Thymus (tissue), 11 donors: ENCODE results near the gene SRP72. TPM values are rescaled to one million over a fixed set of nuclear protein-coding genes. Genes with fewer than 3 reads are reported as not detected.
A peak's percentile ranks its signal among the peaks of the same experiment; 100 is the strongest.

Experiments
- DNase-seq, 9 donors: peaks; one replicate each; pipeline ENCODE4 v3.0.0-alpha.2; 2013; ENCODE audit warnings: low spot score in 9 of 9, low read depth in 6 of 9, missing footprints in 1 of 9
- H3K27ac ChIP-seq, 2 donors: one replicate each; pipeline ENCODE4 v1.5.1; 2013; ENCODE audit warnings: control low read depth in 1 of 2, low read depth in 1 of 2, low read length in 1 of 2, mild to moderate bottlenecking in 1 of 2, moderate library complexity in 1 of 2
- H3K27me3 ChIP-seq, 2 donors: one replicate each; pipeline ENCODE4 v1.5.1; 2013; ENCODE audit warnings: low read length in 1 of 2; ENCODE audit not compliant: control insufficient read depth in 2 of 2, insufficient read depth in 1 of 2
- H3K36me3 ChIP-seq, 2 donors: one replicate each; pipeline ENCODE4 v1.5.1; 2013; ENCODE audit warnings: low read length in 1 of 2, mild to moderate bottlenecking in 1 of 2, moderate library complexity in 1 of 2; ENCODE audit not compliant: control insufficient read depth in 2 of 2, insufficient read depth in 2 of 2
- H3K4me1 ChIP-seq, 2 donors: one replicate each; pipeline ENCODE4 v1.5.1; 2013; ENCODE audit warnings: low read length in 2 of 2; ENCODE audit not compliant: control insufficient read depth in 2 of 2, insufficient read depth in 2 of 2
- H3K4me3 ChIP-seq, 2 donors: one replicate each; pipeline ENCODE4 v1.5.1; 2013; ENCODE audit warnings: low read length in 2 of 2, control low read depth in 1 of 2, mild to moderate bottlenecking in 1 of 2
- H3K9me3 ChIP-seq, 2 donors: one replicate each; pipeline ENCODE4 v1.5.1; 2013; ENCODE audit warnings: low read length in 1 of 2, mild to moderate bottlenecking in 1 of 2; ENCODE audit not compliant: control insufficient read depth in 2 of 2, insufficient read depth in 1 of 2
- WGBS: extraction: QIAGEN DNeasy Blood & Tissue Kit; methylation state at CpG from one replicate; pipeline ENCODE4 v1.1.7; 2013; 5-methylcytosine and 5-hydroxymethylcytosine counted together
- polyA plus RNA-seq: library from polyadenylated mRNA; stranded (reverse); fragments of 200-250 nt; gene quantifications from one replicate; pipeline ENCODE4 v1.2.3, GENCODE V29; 2013
- total RNA-seq: library from RNA; stranded (reverse); fragments of 120-200 nt; gene quantifications from one replicate; pipeline ENCODE4 v1.2.4, GENCODE V29; 2013
- donor health status: healthy.

The SRP72 gene
- total and polyA plus RNA-seq, 2 donors = 47.8 to 73.2 TPM

DNA sequence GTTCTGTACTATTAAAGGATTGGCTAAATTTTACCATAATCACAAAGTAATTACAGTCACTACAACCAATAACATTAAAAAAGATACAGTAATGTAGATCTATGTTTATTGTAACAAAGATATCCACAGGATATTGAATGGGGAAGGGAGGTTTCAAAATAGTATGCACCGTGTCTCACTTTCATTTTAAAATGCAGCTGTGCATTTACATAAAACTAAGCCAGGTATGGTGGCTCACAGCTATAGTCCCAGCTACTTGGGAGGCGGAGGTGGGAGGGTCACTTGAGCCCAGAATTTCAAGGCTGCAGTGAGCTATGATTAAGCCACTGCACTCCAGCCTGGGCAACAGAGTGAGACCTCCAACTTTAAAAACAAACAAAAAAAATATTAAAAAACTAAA, 8.5 kb downstream of the SRP72 start:
- Histone ChIP-seq H3K9me3 (no peaks in the 10 kb centered on the region), H3K4me1 (no peaks in the 10 kb centered on the region), H3K36me3 (peaks cover 26 to 62% of the 10 kb centered on the region in 2 donors), H3K27me3 (no peaks in the 10 kb centered on the region), H3K4me3 (no peak overlapping the region), H3K27ac (no peak overlapping the region)
- 94% methylated on average over 2 of the region's 2 CpGs for WGBS
- no peak for DNase-seq

DNA sequence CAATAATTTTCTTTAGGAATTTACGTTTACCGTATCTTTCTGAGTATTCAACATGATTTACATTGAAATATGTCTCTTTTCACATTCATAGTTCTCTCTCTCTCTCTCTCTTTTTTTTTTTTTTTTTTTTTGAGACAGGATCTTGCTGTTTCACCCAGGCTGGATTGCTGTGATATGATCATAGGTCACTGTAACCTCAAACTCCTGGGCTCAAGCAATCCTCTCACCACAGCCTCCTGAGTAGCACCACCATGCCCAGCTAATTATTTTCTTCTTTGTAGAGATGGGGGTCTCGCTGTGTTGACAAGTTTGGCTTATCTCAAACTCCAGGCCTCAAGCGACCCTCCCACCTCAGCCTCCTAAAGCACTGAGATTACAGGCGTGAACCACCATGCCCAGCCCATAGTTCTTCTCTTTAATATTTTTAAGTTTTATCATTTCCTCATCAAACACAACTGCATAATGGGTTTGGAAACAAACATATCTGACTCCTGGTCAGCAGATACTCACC, 9.8 kb downstream of the SRP72 start:
- DNase-seq = no peak
- Histone ChIP-seq H3K36me3 (peaks cover 29 to 67% of the 10 kb centered on the region in 2 donors), H3K4me1 (no peaks in the 10 kb centered on the region), H3K27ac (no peak overlapping the region), H3K27me3 (no peaks in the 10 kb centered on the region), H3K4me3 (no peak overlapping the region), H3K9me3 (no peaks in the 10 kb centered on the region)
- WGBS = 99% methylated on average over 5 of the region's 5 CpGs

- no peak overlapping the region for H3K27ac ChIP-seq
- H3K4me3 ChIP-seq = no peak overlapping the region
- peaks cover 20 to 57% of the 10 kb centered on the region in 2 donors for H3K36me3 ChIP-seq
- no peak for DNase-seq
- no peaks in the 10 kb centered on the region for H3K27me3 ChIP-seq
- 98% methylated on average over 3 of the region's 3 CpGs for WGBS
- no peaks in the 10 kb centered on the region for H3K4me1 ChIP-seq
- no peaks in the 10 kb centered on the region for H3K9me3 ChIP-seq
Measured at GRCh38 chr4:56480691-56481090, 13.3 kb downstream of the SRP72 start.

DNA sequence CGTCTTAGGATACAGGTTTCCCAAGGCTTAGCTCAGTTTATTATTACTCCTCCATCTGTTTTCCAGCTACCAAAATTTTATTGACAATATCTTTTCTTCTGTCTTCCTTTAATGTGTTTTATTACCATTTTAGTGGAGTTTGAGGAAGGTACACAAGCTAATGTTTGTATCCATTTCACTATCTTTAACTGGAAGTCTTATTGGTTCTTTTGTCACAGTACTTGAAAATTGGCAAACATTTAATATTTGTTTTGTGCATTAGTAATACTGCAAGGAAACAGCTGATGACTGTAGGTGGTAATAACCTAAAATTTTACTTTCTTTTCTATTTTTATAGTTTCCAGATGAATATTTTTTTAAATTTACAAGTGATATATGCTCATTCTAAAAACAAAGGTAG, 28.8 kb downstream of the SRP72 start:
- Histone ChIP-seq H3K4me1 (no peaks in the 10 kb centered on the region), H3K27ac (no peak overlapping the region), H3K36me3 (peaks cover 6 to 44% of the 10 kb centered on the region in 2 donors), H3K9me3 (no peaks in the 10 kb centered on the region), H3K4me3 (no peak overlapping the region), H3K27me3 (no peaks in the 10 kb centered on the region)
- DNase-seq = no peak
- WGBS = 100% methylated on average over 1 of the region's 1 CpG

DNA sequence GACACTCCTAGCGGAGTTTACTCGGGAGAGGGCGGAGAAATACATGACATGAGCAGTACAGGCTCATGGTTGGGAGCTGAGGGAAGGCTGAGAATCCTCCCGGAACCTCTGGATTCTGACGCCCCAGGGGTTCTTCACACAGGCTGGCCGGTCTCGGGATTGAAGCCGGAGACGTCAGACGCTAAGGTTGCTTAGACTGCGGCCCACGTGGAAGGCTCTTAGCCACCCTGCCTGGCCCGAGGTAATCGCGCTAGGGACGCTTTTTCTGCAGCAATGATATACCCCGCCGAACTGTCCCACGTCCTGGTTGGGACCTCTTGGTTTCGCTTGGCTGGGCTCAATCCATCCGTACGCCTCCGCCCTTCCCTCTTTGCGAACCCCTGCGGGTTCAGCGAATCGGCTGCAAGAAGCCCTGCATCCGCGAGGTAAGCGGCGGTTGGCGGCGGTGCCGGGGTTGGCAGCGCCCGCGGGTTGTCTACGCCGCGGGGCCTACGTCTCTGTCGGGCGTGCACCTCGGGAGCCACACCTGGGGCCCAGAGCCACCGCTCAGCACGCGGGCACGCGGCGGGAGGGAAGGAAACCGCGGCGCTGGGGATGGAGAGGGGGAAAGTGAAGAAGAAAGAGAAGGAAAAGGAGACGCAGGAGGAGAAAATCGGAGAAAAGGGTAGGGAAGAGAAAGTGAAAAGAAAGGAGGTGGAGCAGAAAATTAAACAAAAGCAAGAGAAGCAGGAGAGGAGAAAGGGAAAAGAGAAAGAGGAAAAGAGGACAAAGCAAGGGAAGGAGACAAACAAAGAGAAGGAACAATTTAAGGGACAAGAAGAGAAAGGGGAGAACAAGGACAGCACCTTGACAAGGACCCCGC, 38.1 kb downstream of the SRP72 start, which contains the start of gene ARL9:
TSS of gene ARL9 (plus strand) at position 523 of the 862 bp plus-strand sequence. CDS start at position 595, 72 bp downstream.
- Histone ChIP-seq H3K36me3 (peaks cover 0 to 16% of the 10 kb centered on the region in 2 donors), H3K9me3 (no peaks in the 10 kb centered on the region), H3K27ac (no peak within 1 kb of the TSS), H3K27me3 (peaks cover 0 to 19% of the 10 kb centered on the region in 2 donors), H3K4me3 (peak within 1 kb of the TSS; percentile 44 to 46), H3K4me1 (peaks cover 12 to 16% of the 10 kb centered on the region in 2 donors)
- DNase-seq = peak; percentile 9 to 82 (median 48)
- WGBS = 9% methylated on average over 56 of the region's 56 CpGs

DNA sequence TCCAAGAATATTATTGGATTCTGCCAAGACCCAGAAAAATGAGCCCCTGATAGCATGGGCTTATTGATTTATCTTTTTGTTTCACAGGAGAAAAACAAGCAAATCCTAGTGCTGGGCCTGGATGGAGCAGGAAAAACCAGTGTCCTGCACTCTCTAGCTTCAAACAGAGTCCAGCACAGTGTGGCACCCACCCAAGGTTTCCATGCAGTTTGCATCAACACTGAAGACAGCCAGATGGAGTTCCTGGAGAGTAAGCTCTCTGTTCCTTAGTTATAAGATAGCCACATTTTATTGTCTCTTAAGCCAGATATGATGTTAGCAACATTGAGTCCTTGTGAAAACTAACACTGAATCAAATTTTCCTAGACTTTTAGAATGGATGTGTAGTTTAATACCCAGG, 43.7 kb downstream of the SRP72 start:
- no peak for DNase-seq
- H3K4me3 ChIP-seq = no peak overlapping the region

GRCh38 chr4:56512166-56512565, 44.7 kb downstream of the SRP72 start:
- Histone ChIP-seq H3K27ac (no peak overlapping the region), H3K4me3 (no peak overlapping the region), H3K9me3 (no peaks in the 10 kb centered on the region), H3K36me3 (no peaks in the 10 kb centered on the region), H3K4me1 (no peaks in the 10 kb centered on the region), H3K27me3 (no peaks in the 10 kb centered on the region)
- WGBS = 99% methylated on average over 1 of the region's 1 CpG
- no peak for DNase-seq

More for the DNA sequence above, 43.7 kb downstream of the SRP72 start:
- peaks cover 0 to 9% of the 10 kb centered on the region in 2 donors for H3K27me3 ChIP-seq
- peaks cover 5 to 6% of the 10 kb centered on the region in 2 donors for H3K4me1 ChIP-seq
- H3K9me3 ChIP-seq = no peaks in the 10 kb centered on the region
- H3K36me3 ChIP-seq = no peaks in the 10 kb centered on the region
- no peak overlapping the region for H3K27ac ChIP-seq

DNA sequence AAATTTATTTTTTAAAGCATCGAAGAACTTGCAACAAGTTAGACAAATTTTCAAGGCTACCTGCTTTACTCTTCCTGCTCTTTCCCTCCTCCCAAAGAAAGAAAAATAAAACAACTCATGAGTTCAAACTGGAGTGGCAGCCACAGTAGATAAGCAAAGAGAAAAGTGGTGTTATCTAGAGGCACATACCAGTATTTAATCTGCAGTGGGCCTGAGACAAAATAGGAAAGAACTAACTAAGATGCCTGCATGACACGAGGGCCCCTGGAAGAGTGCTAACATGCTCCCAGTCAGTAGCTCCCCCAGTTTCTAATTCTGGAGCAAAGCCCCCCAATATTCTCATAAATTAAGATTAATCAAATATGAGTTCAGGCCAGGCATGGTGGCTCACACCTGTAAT, 46.1 kb downstream of the SRP72 start:
- no peak for DNase-seq
- Histone ChIP-seq H3K27ac (no peak overlapping the region), H3K9me3 (no peaks in the 10 kb centered on the region), H3K27me3 (no peaks in the 10 kb centered on the region), H3K4me3 (no peak overlapping the region), H3K4me1 (no peaks in the 10 kb centered on the region), H3K36me3 (no peaks in the 10 kb centered on the region)
- WGBS = 51% methylated on average over 2 of the region's 2 CpGs
